Gastrocnemius medialis (tissue), 4 donors: ENCODE results near the gene SLC6A6.

ENCODE experiments used
- CTCF ChIP-seq, 5 experiments: fragments of 450-650 bp in 3 of 5; fragments of 200-600 bp in 2 of 5; sonication (generic) in 2 of 5; IDR thresholded peaks in 4 of 5; conservative IDR thresholded peaks in 1 of 5; 1 replicate in 4 of 5; 2 replicates in 1 of 5; pipeline ENCODE4 v1.5.1; 2016 to 2019; ENCODE audit warnings: antibody characterized with exemption in 5 of 5, mild to moderate bottlenecking in 3 of 5, moderate library complexity in 3 of 5
- POLR2A ChIP-seq, 2 donors: fragments of 450-650 bp; IDR thresholded peaks; one replicate each; pipeline ENCODE4 v1.6.1; 2017; ENCODE audit warnings: antibody characterized with exemption in 2 of 2, mild to moderate bottlenecking in 2 of 2, moderate library complexity in 2 of 2

- no peak for TF ChIP-seq CTCF (IDR thresholded peaks at IDR 0.05 in 4 of 5, conservative IDR thresholded peaks at IDR 0.05 in 1 of 5)
- TF ChIP-seq POLR2A (IDR thresholded peaks at IDR 0.05) = no peak
These were observed 107.3 kb downstream of the SLC6A6 start for GRCh38 chr3:14509796-14510100.
